ENCODE data around the gene MDN1. TPM values are rescaled to one million over a fixed set of nuclear protein-coding genes. Genes with fewer than 3 reads are reported as not detected.
A peak's percentile ranks its signal among the peaks of the same experiment; 100 is the strongest.

The MDN1 gene
- total RNA-seq, 2 donors from 2014 or later, result 85.4 to 145 TPM

- Histone ChIP-seq H3K36me3 (ENCODE audit: control insufficient read depth, insufficient read depth, low read length) (peaks cover 94% of the 10 kb centered on the region), H3K27ac (ENCODE audit: low read depth, low read length) (no peak overlapping the region), H3K9me3 (ENCODE audit: control insufficient read depth, low read length) (no peaks in the 10 kb centered on the region), H3K4me1 (ENCODE audit: control insufficient read depth, insufficient read depth, low read length) (no peaks in the 10 kb centered on the region), H3K27me3 (ENCODE audit: control insufficient read depth, insufficient read depth, low read length, poor library complexity, severe bottlenecking) (no peaks in the 10 kb centered on the region), H3K9ac (ENCODE audit: extremely low read depth, low read length, poor library complexity, severe bottlenecking) (no peak overlapping the region), H3K4me3 (ENCODE audit: low read length) (no peak overlapping the region)
- 98 to 100% methylated on average over 1 to 2 of the region's 2 CpGs for WGBS, 2 experiments (ENCODE audit: insufficient coverage in 1 of 2, insufficient read length in 1 of 2)
- H3K27me3 Mint-ChIP-seq (ENCODE audit: insufficient read depth), result no peaks in the 10 kb centered on the region
- no peak overlapping the region for H3K4me3 Mint-ChIP-seq
- no peak for TF ChIP-seq CTCF (conservative IDR thresholded peaks at IDR 0.05)
- peaks cover 90% of the 10 kb centered on the region for H3K36me3 Mint-ChIP-seq (ENCODE audit: low read depth)
- no peak for DNase-seq
- H3K27ac Mint-ChIP-seq, result no peak overlapping the region
- H3K9me3 Mint-ChIP-seq, result no peaks in the 10 kb centered on the region
- peaks cover 9% of the 10 kb centered on the region for H3K4me1 Mint-ChIP-seq
Measured at GRCh38 chr6:89685311-89685710, 134.3 kb downstream of the MDN1 start.

- Mint-ChIP-seq H3K27ac (no peak overlapping the region), H3K9me3 (no peaks in the 10 kb centered on the region), H3K4me1 (peaks cover 18% of the 10 kb centered on the region), H3K4me3 (no peak overlapping the region), H3K27me3 (ENCODE audit: insufficient read depth) (no peaks in the 10 kb centered on the region), H3K36me3 (ENCODE audit: low read depth) (peaks cover 87% of the 10 kb centered on the region)
- 100% methylated on average over 1 of the region's 1 CpG; no CpG with 5 or more reads in 1 of the 2 experiments for WGBS, 2 experiments (ENCODE audit: insufficient coverage in 1 of 2, insufficient read length in 1 of 2)
- Histone ChIP-seq H3K27ac (ENCODE audit: low read depth, low read length) (no peak overlapping the region), H3K4me3 (ENCODE audit: low read length) (no peak overlapping the region), H3K36me3 (ENCODE audit: control insufficient read depth, insufficient read depth, low read length) (peaks cover 92% of the 10 kb centered on the region), H3K9ac (ENCODE audit: extremely low read depth, low read length, poor library complexity, severe bottlenecking) (no peak overlapping the region), H3K9me3 (ENCODE audit: control insufficient read depth, low read length) (no peaks in the 10 kb centered on the region), H3K4me1 (ENCODE audit: control insufficient read depth, insufficient read depth, low read length) (no peaks in the 10 kb centered on the region), H3K27me3 (ENCODE audit: control insufficient read depth, insufficient read depth, low read length, poor library complexity, severe bottlenecking) (no peaks in the 10 kb centered on the region)
- DNase-seq, result no peak
- peak; percentile 18 for TF ChIP-seq CTCF (conservative IDR thresholded peaks at IDR 0.05)
Measured at GRCh38 chr6:89682991-89683390, 136.6 kb downstream of the MDN1 start.

- WGBS, 2 experiments (ENCODE audit: insufficient coverage in 1 of 2, insufficient read length in 1 of 2), result 96 to 97% methylated on average over 8 to 9 of the region's 10 CpGs
- no peak for TF ChIP-seq CTCF (conservative IDR thresholded peaks at IDR 0.05)
- Mint-ChIP-seq H3K27me3 (ENCODE audit: insufficient read depth) (no peaks in the 10 kb centered on the region), H3K9me3 (no peaks in the 10 kb centered on the region), H3K4me1 (peaks cover 18% of the 10 kb centered on the region), H3K36me3 (ENCODE audit: low read depth) (peaks cover 86% of the 10 kb centered on the region), H3K4me3 (no peak overlapping the region), H3K27ac (peak overlapping the region; percentile 30)
- H3K27me3 ChIP-seq (ENCODE audit: control insufficient read depth, insufficient read depth, low read length, poor library complexity, severe bottlenecking), result no peaks in the 10 kb centered on the region
- H3K9me3 ChIP-seq (ENCODE audit: control insufficient read depth, low read length), result no peaks in the 10 kb centered on the region
- H3K4me3 ChIP-seq (ENCODE audit: low read length), result no peak overlapping the region
- H3K36me3 ChIP-seq (ENCODE audit: control insufficient read depth, insufficient read depth, low read length), result peaks cover 92% of the 10 kb centered on the region
- no peak overlapping the region for H3K27ac ChIP-seq (ENCODE audit: low read depth, low read length)
- DNase-seq, result no peak
- H3K9ac ChIP-seq (ENCODE audit: extremely low read depth, low read length, poor library complexity, severe bottlenecking), result no peak overlapping the region
- no peaks in the 10 kb centered on the region for H3K4me1 ChIP-seq (ENCODE audit: control insufficient read depth, insufficient read depth, low read length)
Measured at GRCh38 chr6:89681983-89682564, 137.5 kb downstream of the MDN1 start.
